AG09309 (cell line): ENCODE results near the gene CILP.

Experiments
- DNase-seq: peaks from one replicate; pipeline ENCODE4 v3.0.0-alpha.2; 2010; ENCODE audit warnings: low read depth
- H3K4me3 ChIP-seq: 2 replicates; pipeline ENCODE4 v1.5.1; 2011; ENCODE audit warnings: mild to moderate bottlenecking, low read depth, low read length, moderate library complexity; ENCODE audit not compliant: control insufficient read depth
- CTCF ChIP-seq: IDR thresholded peaks from 2 replicates; pipeline ENCODE4 v1.5.1; 2011; ENCODE audit warnings: mild to moderate bottlenecking, low read depth, low read length, inconsistent platforms; ENCODE audit not compliant: insufficient read depth, control insufficient read depth; ENCODE audit errors: missing control alignments

The CILP gene

DNA sequence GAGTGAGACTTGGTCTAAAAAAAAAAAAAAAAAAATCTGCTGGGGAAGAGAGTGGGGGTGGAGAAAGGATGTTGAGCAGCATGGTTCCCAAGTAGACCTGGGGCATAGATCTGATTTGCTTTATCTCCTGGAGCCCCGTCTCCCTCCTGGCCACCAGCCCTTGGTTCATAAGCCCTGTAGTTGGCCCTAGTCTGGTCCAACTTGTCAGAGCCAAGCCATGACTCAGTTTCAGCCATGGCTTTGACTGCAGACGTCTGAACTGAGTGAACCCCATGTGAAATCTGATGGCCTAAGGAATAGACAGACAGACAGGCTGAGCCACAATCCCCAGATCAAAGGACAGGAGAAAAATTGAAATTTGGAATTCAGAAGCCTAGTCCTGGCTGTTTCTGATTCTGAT lies 2.0 kb upstream of the CILP start:
- TF ChIP-seq CTCF: no peak
- no peak for DNase-seq
- no peak overlapping the region for H3K4me3 ChIP-seq

- peak; percentile 40 for TF ChIP-seq CTCF
- DNase-seq: no peak
- H3K4me3 ChIP-seq: no peak overlapping the region
Measured at GRCh38 chr15:65212097-65212496, 824 bp upstream of the CILP start.

- DNase-seq: no peak
- no peak for TF ChIP-seq CTCF
- H3K4me3 ChIP-seq: no peak overlapping the region
Measured at GRCh38 chr15:65211482-65211982, 259 bp upstream of the CILP start.

DNA sequence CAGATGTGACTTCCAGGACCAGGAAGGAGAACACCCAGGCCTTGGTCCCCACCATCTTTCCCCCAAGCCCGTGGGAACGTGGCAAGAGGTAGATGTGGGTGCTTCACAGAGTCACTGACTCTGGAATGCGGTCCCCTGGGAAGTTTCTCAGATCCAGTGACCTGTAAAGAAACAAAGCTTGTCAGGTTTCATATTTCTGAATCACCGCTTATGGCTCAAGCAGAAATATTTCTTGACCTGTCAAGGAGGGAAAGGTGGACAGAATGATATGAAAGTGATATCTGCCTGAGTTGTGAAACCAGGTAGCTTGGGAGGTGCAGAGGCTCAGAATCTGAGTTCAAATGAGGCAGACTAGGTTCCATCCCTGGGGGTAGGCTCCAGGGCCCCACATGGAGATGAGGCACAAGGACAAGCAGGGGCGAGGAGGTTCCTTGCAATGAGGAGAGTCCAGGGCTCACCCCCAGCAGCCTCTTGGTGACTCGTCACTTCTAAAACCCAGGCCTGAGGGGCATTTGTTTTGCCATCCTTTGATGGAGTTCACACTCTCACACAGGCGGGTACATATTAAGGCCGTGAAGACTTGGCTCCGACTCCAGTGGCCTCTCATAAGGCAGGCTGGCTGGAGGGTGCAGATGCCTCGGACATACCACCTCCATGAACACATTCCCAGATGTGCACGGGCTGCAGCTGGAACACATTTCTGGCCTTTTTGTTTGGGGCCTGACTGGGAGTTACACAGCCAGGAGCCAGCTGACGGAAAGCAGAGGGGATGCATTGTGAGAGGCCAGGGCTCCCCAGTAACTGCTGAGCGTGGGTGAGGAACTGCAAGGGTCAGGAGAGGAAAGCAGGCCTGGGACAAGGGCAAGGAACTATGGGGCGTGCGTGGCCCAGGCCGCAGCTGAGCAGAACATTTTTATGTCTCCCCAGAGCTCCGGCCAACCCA lies 1.3 kb downstream of the CILP start:
- TF ChIP-seq CTCF: no peak
- DNase-seq: no peak
- no peak overlapping the region for H3K4me3 ChIP-seq

DNA sequence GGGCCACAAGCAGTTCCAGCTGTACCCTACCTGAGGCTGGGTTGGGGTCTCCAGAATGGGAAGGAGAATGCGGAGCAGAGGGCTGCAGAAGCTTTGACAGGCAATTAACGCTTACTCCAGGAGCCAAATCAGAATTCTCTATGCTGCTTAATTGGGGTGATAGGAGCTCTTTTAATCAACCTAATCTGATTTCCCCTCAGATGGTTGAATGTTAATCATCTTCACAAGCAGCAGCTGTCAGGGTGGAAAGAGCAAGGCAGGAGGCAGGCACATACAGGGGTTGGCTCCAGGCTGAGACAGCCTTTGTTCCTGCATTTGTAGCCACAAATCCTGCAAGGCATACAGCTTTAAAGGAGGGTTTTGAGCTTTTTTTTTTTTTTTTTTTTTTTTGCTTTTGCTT lies 2.6 kb downstream of the CILP start:
- TF ChIP-seq CTCF: no peak
- no peak for DNase-seq

GRCh38 chr15:65207280-65207840 lies 3.9 kb downstream of the CILP start:
- no peak for DNase-seq
- no peak for TF ChIP-seq CTCF

More for the DNA sequence above, 2.6 kb downstream of the CILP start:
- H3K4me3 ChIP-seq: no peak overlapping the region

More at GRCh38 chr15:65207280-65207840, 3.9 kb downstream of the CILP start:
- H3K4me3 ChIP-seq: no peak overlapping the region
